ENCODE data around the gene MAT2A. TPM values are rescaled to one million over a fixed set of nuclear protein-coding genes. Genes with fewer than 3 reads are reported as not detected.

The MAT2A gene
- total and polyA plus RNA-seq, 2 of the 8 experiments (the other 6 are each of a cell fraction or from before 2014, with no cell fraction given), result 255 to 307 TPM

- TF ChIP-seq CHD2 (IDR thresholded peaks at IDR 0.05; ENCODE audit: low read length) (no peak), BACH1 (IDR thresholded peaks at IDR 0.05; ENCODE audit: low read length) (peak; percentile 70; the same call in 1 of the 2 replicates), SIRT6 (IDR thresholded peaks at IDR 0.05; ENCODE audit: low read length) (no peak), MAX (IDR thresholded peaks at IDR 0.05) (peak; percentile 95), E2F6 (IDR thresholded peaks at IDR 0.05) (peak; percentile 69), HDAC2 (IDR thresholded peaks at IDR 0.05; ENCODE audit: borderline replicate concordance in 1 of 2, low read depth in 2 of 2, low read length in 2 of 2) (0 out of 4 replicates have a peak, but pooled peaks of 1 of the 2 experiments have one; percentile 42), YY1 (IDR thresholded peaks at IDR 0.05; ENCODE audit: low read depth, low read length) (0 out of 2 replicates have a peak, but pooled peaks have one; percentile 79), TBP (IDR thresholded peaks at IDR 0.05; ENCODE audit: low read depth, low read length) (peak; percentile 13; the same call in 1 of the 2 replicates), CTBP2 (IDR thresholded peaks at IDR 0.05; ENCODE audit: borderline replicate concordance, insufficient read depth, insufficient read length, low read length) (no peak), POLR2A (IDR thresholded peaks at IDR 0.05; ENCODE audit: control extremely low read depth in 1 of 2, low read depth in 2 of 2, low read length in 2 of 2) (no peak; a peak in 1 of 3 replicates), TAF7 (optimal IDR thresholded peaks at IDR 0.05; ENCODE audit: borderline replicate concordance, low read depth, low read length) (peak; percentile 30), SUZ12 (IDR thresholded peaks at IDR 0.05; ENCODE audit: low read length) (no peak; the same call in 1 of the 2 replicates), POLR2AphosphoS5 (IDR thresholded peaks at IDR 0.05; ENCODE audit: low read depth, low read length) (peak; percentile 73; the same call in 1 of the 2 replicates)
These were observed 579 bp downstream of the MAT2A start (continued) for GRCh38 chr2:85539361-85540132.

Measured in H1 (cell line).